Suprapubic skin (tissue), 4 donors: ENCODE data around the gene SV2C. TPM values are rescaled to one million over a fixed set of nuclear protein-coding genes. Genes with fewer than 3 reads are reported as not detected.
"Not testable (repeated sequence)": the region's sequence is repeated elsewhere in the genome, so short reads cannot be mapped to it uniquely, and the experiment has no call there.

Experiments used
- DNase-seq, 2 donors: peaks; one replicate each; pipeline ENCODE4 v3.0.0-alpha.2; 2019; ENCODE audit warnings: low spot score in 2 of 2
- H3K27ac ChIP-seq: fragments of 200-600 bp; sonication (generic); one replicate; pipeline ENCODE4 v1.5.1; 2019
- H3K27me3 ChIP-seq: fragments of 200-600 bp; sonication (generic); one replicate; pipeline ENCODE4 v1.5.1; 2019
- H3K36me3 ChIP-seq: fragments of 200-600 bp; sonication (generic); one replicate; pipeline ENCODE4 v1.5.1; 2019
- H3K4me1 ChIP-seq: fragments of 200-600 bp; sonication (generic); one replicate; pipeline ENCODE4 v1.5.1; 2019
- H3K4me3 ChIP-seq: fragments of 200-600 bp; sonication (generic); one replicate; pipeline ENCODE4 v1.5.1; 2019; ENCODE audit warnings: mild to moderate bottlenecking
- H3K9me3 ChIP-seq: fragments of 200-600 bp; sonication (generic); one replicate; pipeline ENCODE4 v1.5.1; 2019
- CTCF ChIP-seq, 2 donors: fragments of 200-600 bp in 1 of 2; fragments of 450-650 bp in 1 of 2; sonication (generic) in 1 of 2; IDR thresholded peaks; one replicate each; pipeline ENCODE4 v1.5.1; 2016 to 2019; ENCODE audit warnings: antibody characterized with exemption in 2 of 2, mild to moderate bottlenecking in 1 of 2, moderate library complexity in 1 of 2
- EP300 ChIP-seq: sonication (generic); formaldehyde crosslinking; IDR thresholded peaks from one replicate; pipeline ENCODE4 v1.6.1; 2017; ENCODE audit warnings: antibody characterized with exemption
- POLR2A ChIP-seq, 2 donors: fragments of 450-650 bp; IDR thresholded peaks; one replicate each; pipeline ENCODE4 v1.6.1; 2017; ENCODE audit warnings: antibody characterized with exemption in 2 of 2, mild to moderate bottlenecking in 2 of 2, moderate library complexity in 2 of 2
- POLR2AphosphoS5 ChIP-seq, 3 donors: sonication (generic); formaldehyde crosslinking; IDR thresholded peaks; one replicate each; pipeline ENCODE4 v1.6.1; 2017; ENCODE audit warnings: antibody characterized with exemption in 3 of 3
- WGBS: methylation state at CpG from one replicate; pipeline ENCODE4 v1.1.5; 2018; 5-methylcytosine and 5-hydroxymethylcytosine counted together
- total RNA-seq, 4 donors: library from RNA; depleted of rRNA; stranded (reverse); fragments of >200 nt; gene quantifications; one replicate each; pipeline ENCODE4 v1.1.0, GENCODE V29; 2016

Gene SV2C
- total RNA-seq, 4 donors from 2014 or later, result 0.16 to 0.30 (median 0.23) TPM; not detected in 1

- H3K4me1 ChIP-seq, result peaks cover 9% of the 10 kb centered on the region
- no peaks in the 10 kb centered on the region for H3K9me3 ChIP-seq
- no peak overlapping the region for H3K4me3 ChIP-seq
- H3K27me3 ChIP-seq, result no peaks in the 10 kb centered on the region
- no peaks in the 10 kb centered on the region for H3K36me3 ChIP-seq
- WGBS, result 65% methylated on average over 2 of the region's 2 CpGs
- TF ChIP-seq POLR2A (IDR thresholded peaks at IDR 0.05), result no peak
- TF ChIP-seq CTCF (IDR thresholded peaks at IDR 0.05), result no peak
- TF ChIP-seq POLR2AphosphoS5 (IDR thresholded peaks at IDR 0.05), result no peak
- TF ChIP-seq EP300, result no peak
- DNase-seq, result no peak
- H3K27ac ChIP-seq, result no peak overlapping the region
Measured at GRCh38 chr5:76332611-76333205, 249.5 kb downstream of the SV2C start.

GRCh38 chr5:76333571-76333970 lies 250.4 kb downstream of the SV2C start:
- 71% methylated on average over 4 of the region's 4 CpGs for whole genome bisulfite sequencing
- no peaks in the 10 kb centered on the region for H3K27me3 ChIP-seq
- H3K4me1 ChIP-seq, result peaks cover 12% of the 10 kb centered on the region
- no peak for TF ChIP-seq EP300
- no peak for TF ChIP-seq POLR2A (IDR thresholded peaks at IDR 0.05)
- TF ChIP-seq POLR2AphosphoS5 (IDR thresholded peaks at IDR 0.05), result no peak
- no peak for TF ChIP-seq CTCF (IDR thresholded peaks at IDR 0.05)
- no peak overlapping the region for H3K27ac ChIP-seq
- H3K9me3 ChIP-seq, result no peaks in the 10 kb centered on the region
- H3K4me3 ChIP-seq, result no peak overlapping the region
- no peaks in the 10 kb centered on the region for H3K36me3 ChIP-seq
- no peak for DNase-seq

GRCh38 chr5:76334574-76334973 lies 251.4 kb downstream of the SV2C start:
- Histone ChIP-seq H3K27me3 (no peaks in the 10 kb centered on the region), H3K4me3 (no peak overlapping the region), H3K27ac (no peak overlapping the region), H3K36me3 (no peaks in the 10 kb centered on the region), H3K9me3 (no peaks in the 10 kb centered on the region), H3K4me1 (peaks cover 12% of the 10 kb centered on the region)
- 93% methylated on average over 3 of the region's 3 CpGs for WGBS
- DNase-seq, result no peak
- no peak for TF ChIP-seq POLR2AphosphoS5 (IDR thresholded peaks at IDR 0.05)
- TF ChIP-seq POLR2A (IDR thresholded peaks at IDR 0.05), result no peak
- no peak for TF ChIP-seq CTCF (IDR thresholded peaks at IDR 0.05)
- TF ChIP-seq EP300, result no peak

- not testable (repeated sequence) for DNase-seq, H3K27me3 ChIP-seq, H3K9me3 ChIP-seq, H3K27ac ChIP-seq, H3K36me3 ChIP-seq, H3K4me3 ChIP-seq
- 94% methylated on average over 3 of the region's 5 CpGs for WGBS
- H3K4me1 ChIP-seq, result peaks cover 12% of the 10 kb centered on the region
Measured at GRCh38 chr5:76335451-76335850, 252.3 kb downstream of the SV2C start.

- not testable (repeated sequence) for H3K4me1 ChIP-seq, H3K36me3 ChIP-seq, H3K4me3 ChIP-seq, H3K9me3 ChIP-seq, DNase-seq, H3K27ac ChIP-seq, H3K27me3 ChIP-seq
- 99% methylated on average over 11 of the region's 33 CpGs for WGBS
Measured at GRCh38 chr5:76336253-76336809, 253.1 kb downstream of the SV2C start.

GRCh38 chr5:76337953-76338451 lies 254.8 kb downstream of the SV2C start:
- DNase-seq, result no peak
- TF ChIP-seq POLR2AphosphoS5 (IDR thresholded peaks at IDR 0.05) (no peak), CTCF (IDR thresholded peaks at IDR 0.05) (peak in 1 of 2 donors; percentile 11), EP300 (no peak), POLR2A (IDR thresholded peaks at IDR 0.05) (no peak)
- WGBS, result 0% methylated on average over 1 of the region's 1 CpG

More at GRCh38 chr5:76337953-76338451, 254.8 kb downstream of the SV2C start:
- H3K4me3 ChIP-seq, result no peak overlapping the region
- H3K36me3 ChIP-seq, result no peaks in the 10 kb centered on the region
- no peaks in the 10 kb centered on the region for H3K27me3 ChIP-seq
- no peak overlapping the region for H3K27ac ChIP-seq
- peaks cover 4% of the 10 kb centered on the region for H3K4me1 ChIP-seq
- no peaks in the 10 kb centered on the region for H3K9me3 ChIP-seq
